AG09319 (cell line): Measurements from ENCODE around the gene SLC25A24.
"Not testable (repeated sequence)": the region's sequence is repeated elsewhere in the genome, so short reads cannot be mapped to it uniquely, and the experiment has no call there.

Source experiments
- DNase-seq: peaks from one replicate; pipeline ENCODE4 v3.0.0-alpha.2; 2010; ENCODE audit warnings: low read depth; ENCODE audit errors: extremely low read depth
- CTCF ChIP-seq: IDR thresholded peaks from 2 replicates; pipeline ENCODE4 v1.5.1; 2011; ENCODE audit warnings: low read depth, mild to moderate bottlenecking, inconsistent platforms, low read length, moderate library complexity

The SLC25A24 gene

GRCh38 chr1:108199781-108200686, at the start of gene SLC25A24:
Gene SLC25A24, minus strand, starts transcription at chr1:108200343. Its CDS starts 205 bp downstream, at chr1:108200138.
- DNase-seq = peak; percentile 52
- TF ChIP-seq CTCF = no peak

GRCh38 chr1:108243976-108244375, 43.8 kb upstream of the SLC25A24 start, which contains the start of gene NBPF4:
Gene NBPF4, minus strand, starts transcription at chr1:108244076. Its CDS starts 315 bp downstream, at chr1:108243761.
- DNase-seq = not testable (repeated sequence)

- DNase-seq = not testable (repeated sequence)
Measured at GRCh38 chr1:108239426-108239825, 39.3 kb upstream of the SLC25A24 start.

GRCh38 chr1:108235308-108235707, 35.2 kb upstream of the SLC25A24 start:
- not testable (repeated sequence) for DNase-seq

GRCh38 chr1:108232183-108232582, 32.0 kb upstream of the SLC25A24 start:
- DNase-seq = not testable (repeated sequence)

- not testable (repeated sequence) for DNase-seq
Measured at GRCh38 chr1:108229976-108230375, 29.8 kb upstream of the SLC25A24 start.

GRCh38 chr1:108227772-108228171, 27.6 kb upstream of the SLC25A24 start:
- DNase-seq = not testable (repeated sequence)

- DNase-seq = not testable (repeated sequence)
Measured at GRCh38 chr1:108226855-108227254, 26.7 kb upstream of the SLC25A24 start.

- not testable (repeated sequence) for DNase-seq
Measured at GRCh38 chr1:108223226-108223625, 23.1 kb upstream of the SLC25A24 start.

GRCh38 chr1:108217515-108218174, 17.5 kb upstream of the SLC25A24 start:
- DNase-seq = not testable (repeated sequence)

- DNase-seq = not testable (repeated sequence)
Measured at GRCh38 chr1:108217007-108217406, 16.9 kb upstream of the SLC25A24 start.

- not testable (repeated sequence) for DNase-seq
Measured at GRCh38 chr1:108216028-108216890, 16.1 kb upstream of the SLC25A24 start.

GRCh38 chr1:108214641-108215465, 14.7 kb upstream of the SLC25A24 start:
- DNase-seq = not testable (repeated sequence)
- peak; percentile 35 for TF ChIP-seq CTCF
